AG04449 (cell line): ENCODE results near the gene DCAF4.

Source experiments
- CTCF ChIA-PET: fragments of 350-600 bp; formaldehyde crosslinking; extraction: SDS; loops from one replicate; lab custom pipeline; 2021; ENCODE audit warnings: antibody characterized with exemption; lab: Yijun Ruan, JAX
- POLR2A ChIA-PET: fragments of 400-600, 350-600 bp; formaldehyde crosslinking; extraction: SDS; loops from one replicate; lab custom pipeline; 2020; ENCODE audit warnings: antibody characterized with exemption, inconsistent platforms; lab: Yijun Ruan, JAX
- DNase-seq: peaks from one replicate; pipeline ENCODE4 v3.0.0-alpha.2; 2010; ENCODE audit warnings: low read depth, low spot score
- H3K4me3 ChIP-seq: 2 replicates; pipeline ENCODE4 v1.5.1; 2011; ENCODE audit warnings: low read depth, mild to moderate bottlenecking, control low read depth, low read length
- CTCF ChIP-seq: IDR thresholded peaks from one replicate; pipeline ENCODE4 v1.5.1; 2011; ENCODE audit warnings: mild to moderate bottlenecking, moderate library complexity, low read length, control low read depth, inconsistent platforms; ENCODE audit not compliant: insufficient read depth; ENCODE audit errors: missing control alignments

The DCAF4 gene

GRCh38 chr14:72892103-72892878 lies 34.0 kb upstream of the DCAF4 start:
- POLR2A ChIA-PET: no interaction called here
- TF ChIP-seq CTCF: no peak
- no peak for DNase-seq
- H3K4me3 ChIP-seq: peak overlapping the region; percentile 80
- CTCF ChIA-PET: interaction anchor here (0.9 to 2.8 kb wide), 6 partner anchors 12 to 378 kb away, joined by 3 to 28 read pairs (median 6); no protein-coding TSS in a partner anchor

GRCh38 chr14:72892879-72893635 lies 33.2 kb upstream of the DCAF4 start:
- POLR2A ChIA-PET: interaction anchor here (1.3 kb wide), 1 partner anchor 13 kb away, joined by 3 read pairs; no protein-coding TSS in a partner anchor
- no peak for TF ChIP-seq CTCF
- H3K4me3 ChIP-seq: peak overlapping the region; percentile 80
- CTCF ChIA-PET: interaction anchor here (1.1 to 2.8 kb wide), 9 partner anchors 11 to 379 kb away, joined by 3 to 36 read pairs (median 8); no protein-coding TSS in a partner anchor
- no peak for DNase-seq

- TF ChIP-seq CTCF: no peak
- peak; percentile 73 for DNase-seq
- ChIA-PET POLR2A (interaction anchor here (0.6 to 1.3 kb wide), 4 partner anchors 12 to 377 kb away, joined by 3 to 6 read pairs (median 3); no protein-coding TSS in a partner anchor), CTCF (interaction anchor here (1.0 to 2.6 kb wide), 6 partner anchors 10 to 378 kb away, joined by 3 to 36 read pairs (median 5); no protein-coding TSS in a partner anchor)
- H3K4me3 ChIP-seq: peak within 1 kb of the TSS; percentile 80
These were observed 32.5 kb upstream of the DCAF4 start, which contains the start of gene DPF3 for GRCh38 chr14:72893636-72894322. TSS of gene DPF3 (minus strand) at chr14:72894101. CDS start at chr14:72894088, 13 bp downstream.

DNA sequence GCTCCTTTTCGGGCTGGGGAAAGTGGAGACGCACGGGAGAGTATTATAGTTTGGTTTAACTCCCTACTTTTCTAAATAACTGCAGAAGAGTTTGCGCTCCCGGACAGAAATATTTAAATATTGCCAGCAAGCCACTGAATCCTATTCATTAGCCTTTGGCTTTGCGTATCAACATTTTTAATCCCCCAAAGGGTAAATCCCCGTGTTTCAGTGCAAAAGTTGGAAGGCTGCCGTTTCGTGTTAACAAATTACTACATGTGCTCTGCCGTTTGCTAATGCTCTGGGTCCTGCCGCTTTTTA lies 32.0 kb upstream of the DCAF4 start:
- ChIA-PET CTCF (interaction anchor here (1.0 to 2.6 kb wide), 7 partner anchors 10 to 379 kb away, joined by 3 to 36 read pairs (median 4); no protein-coding TSS in a partner anchor), POLR2A (interaction anchor here (0.6 to 1.3 kb wide), 4 partner anchors 12 to 378 kb away, joined by 3 to 6 read pairs (median 3); no protein-coding TSS in a partner anchor)
- TF ChIP-seq CTCF: no peak

GRCh38 chr14:72894623-72895378 lies 31.5 kb upstream of the DCAF4 start:
- CTCF ChIA-PET: interaction anchor here (1.0 to 2.6 kb wide), 6 partner anchors 9 to 379 kb away, joined by 3 to 36 read pairs (median 5); no protein-coding TSS in a partner anchor
- POLR2A ChIA-PET: interaction anchor here (0.6 to 1.3 kb wide), 4 partner anchors 11 to 369 kb away, joined by 3 to 6 read pairs (median 3); no protein-coding TSS in a partner anchor
- no peak for DNase-seq
- peak overlapping the region; percentile 80 for H3K4me3 ChIP-seq
- no peak for TF ChIP-seq CTCF

More for the DNA sequence above, 32.0 kb upstream of the DCAF4 start:
- H3K4me3 ChIP-seq: peak overlapping the region; percentile 80
- no peak for DNase-seq
